Right lobe of liver (tissue), 4 donors: ENCODE data around the gene SLC47A2.

Experiments
- CTCF ChIP-seq, 4 donors: fragments of 200-600 bp in 3 of 4; fragments of 450-650 bp in 1 of 4; IDR thresholded peaks; one replicate each; pipeline versions ENCODE4 v1.5.1 to v1.8.0; 2016 to 2022; ENCODE audit warnings: antibody characterized with exemption in 4 of 4, mild to moderate bottlenecking in 2 of 4
- POLR2A ChIP-seq: fragments of 450-650 bp; IDR thresholded peaks from one replicate; pipeline ENCODE4 v1.6.1; 2017; ENCODE audit warnings: antibody characterized with exemption, mild to moderate bottlenecking
- donor health status: DM: no; HTN: no; CAD: no.
- donor health status: DM: no; HTN: no; CAD: no.
- donor health status: DM: no; HTN: yes; CAD: no.

- no peak for TF ChIP-seq CTCF (IDR thresholded peaks at IDR 0.05)
- TF ChIP-seq POLR2A, result no peak
Measured at GRCh38 chr17:19707728-19708221, 8.6 kb downstream of the SLC47A2 start.
